PC-3 (cell line): ENCODE measurements around the gene ULK4. TPM values are rescaled to one million over a fixed set of nuclear protein-coding genes. Genes with fewer than 3 reads are reported as not detected.

Source experiments
- ATAC-seq: fragments of 200-7000 bp; cut with Tn5 transposase; 2 replicates; pipeline ENCODE4 v1.9.1; 2020; ENCODE audit warnings: mild to moderate bottlenecking, moderate library complexity
- BruUV-seq: library from RNA; stranded (reverse); fragments of 400-500 nt; replicated peaks from 2 replicates; lab custom pipeline; 2021; lab: Mats Ljungman, UMichigan
- CTCF ChIA-PET: fragments of 300-600 bp; sonication (Branson Sonifier 250); formaldehyde crosslinking; loops from one replicate; lab custom pipeline; 2022; ENCODE audit warnings: antibody characterized with exemption; lab: Charles Lee
- POLR2A ChIA-PET: fragments of 300-600 bp; sonication (Branson Sonifier 250); formaldehyde crosslinking; loops from one replicate; lab custom pipeline; 2022; ENCODE audit warnings: antibody characterized with exemption; ENCODE audit not compliant: unreplicated experiment; lab: Charles Lee
- DNase-seq: peaks from one replicate; pipeline ENCODE4 v3.0.0-alpha.2; 2015
- H2AFZ ChIP-seq: fragments of 300-600 bp; sonication (generic); 2 replicates; pipeline ENCODE4 v1.6.0; 2016; ENCODE audit warnings: antibody characterized with exemption, low read length
- H3F3A ChIP-seq: fragments of 300-600 bp; sonication (generic); one replicate; pipeline ENCODE4 v1.6.0; 2017; ENCODE audit warnings: antibody characterized with exemption, low read length, control low read depth, mild to moderate bottlenecking; ENCODE audit not compliant: unreplicated experiment
- H3K27ac ChIP-seq: fragments of 300-600 bp; sonication (generic); 2 replicates; pipeline ENCODE4 v1.5.1; 2016; ENCODE audit warnings: mild to moderate bottlenecking, low read length
- H3K27me3 ChIP-seq: fragments of 300-600 bp; sonication (generic); 2 replicates; pipeline ENCODE4 v1.6.1; 2016; ENCODE audit warnings: low read length, mixed read lengths
- H3K36me3 ChIP-seq: fragments of 300-600 bp; sonication (generic); 2 replicates; pipeline ENCODE4 v1.6.1; 2016; ENCODE audit warnings: low read depth, mixed run types, low read length, mixed read lengths
- H3K4me1 ChIP-seq: fragments of 300-600 bp; sonication (generic); 2 replicates; pipeline ENCODE4 v1.5.1; 2016; ENCODE audit warnings: low read length; ENCODE audit not compliant: insufficient read depth
- H3K4me2 ChIP-seq: fragments of 300-600 bp; sonication (generic); 2 replicates; pipeline ENCODE4 v1.6.0; 2016; ENCODE audit warnings: low read length
- H3K4me3 ChIP-seq: fragments of 300-600 bp; sonication (generic); 2 replicates; pipeline ENCODE4 v1.5.1; 2016; ENCODE audit warnings: mild to moderate bottlenecking, low read length, mixed read lengths
- H3K79me2 ChIP-seq: fragments of 300-600 bp; sonication (generic); 2 replicates; pipeline ENCODE4 v1.6.1; 2017; ENCODE audit warnings: low read length, mixed read lengths
- H3K9ac ChIP-seq: fragments of 300-600 bp; sonication (generic); 2 replicates; pipeline ENCODE4 v1.6.0; 2016; ENCODE audit warnings: mild to moderate bottlenecking, low read length
- H3K9me2 ChIP-seq: fragments of 300-600 bp; sonication (generic); replicated peaks from 2 replicates; pipeline ENCODE4 v1.6.1; 2016; ENCODE audit warnings: mixed run types, low read length, mixed read lengths
- H3K9me3 ChIP-seq: fragments of 300-600 bp; sonication (generic); 2 replicates; pipeline ENCODE4 v1.6.1; 2016; ENCODE audit warnings: low read length, mixed read lengths
- H4K20me1 ChIP-seq: fragments of 300-600 bp; sonication (generic); 2 replicates; pipeline ENCODE4 v1.6.1; 2016; ENCODE audit warnings: low read length, mixed read lengths
- EZH2 ChIP-seq: fragments of 300-600 bp; sonication (generic); IDR thresholded peaks from one replicate; pipeline ENCODE4 v1.6.1; 2017; ENCODE audit warnings: antibody characterized with exemption, mild to moderate bottlenecking, low read length; ENCODE audit not compliant: unreplicated experiment
- EZH2phosphoT487 ChIP-seq: fragments of 300-600 bp; sonication (generic); IDR thresholded peaks from 2 replicates; pipeline ENCODE4 v1.6.1; 2018; ENCODE audit warnings: mild to moderate bottlenecking, antibody characterized with exemption, low read length, borderline replicate concordance
- intact Hi-C: fragments of 100-400 bp; cut with micrococcal nuclease; formaldehyde crosslinking; loops from 2 replicates; pipeline ENCODE4 v1.9.0; 2023
- total RNA-seq: library from RNA; depleted of rRNA; stranded (reverse); fragments of >200 nt; gene quantifications from 2 replicates; pipeline ENCODE4 v1.2.3, GENCODE V29; 2014
- TF ChIP-seq, protein P1 (sequence below): fragments of 300-600 bp; sonication (generic); conservative IDR thresholded peaks from 2 replicates; pipeline ENCODE4 v1.5.1; 2017; ENCODE audit warnings: antibody characterized with exemption, low read depth, mild to moderate bottlenecking, low read length

The ULK4 gene
- total RNA-seq, 1 experiment from 2014 or later = 4.8 TPM

DNA sequence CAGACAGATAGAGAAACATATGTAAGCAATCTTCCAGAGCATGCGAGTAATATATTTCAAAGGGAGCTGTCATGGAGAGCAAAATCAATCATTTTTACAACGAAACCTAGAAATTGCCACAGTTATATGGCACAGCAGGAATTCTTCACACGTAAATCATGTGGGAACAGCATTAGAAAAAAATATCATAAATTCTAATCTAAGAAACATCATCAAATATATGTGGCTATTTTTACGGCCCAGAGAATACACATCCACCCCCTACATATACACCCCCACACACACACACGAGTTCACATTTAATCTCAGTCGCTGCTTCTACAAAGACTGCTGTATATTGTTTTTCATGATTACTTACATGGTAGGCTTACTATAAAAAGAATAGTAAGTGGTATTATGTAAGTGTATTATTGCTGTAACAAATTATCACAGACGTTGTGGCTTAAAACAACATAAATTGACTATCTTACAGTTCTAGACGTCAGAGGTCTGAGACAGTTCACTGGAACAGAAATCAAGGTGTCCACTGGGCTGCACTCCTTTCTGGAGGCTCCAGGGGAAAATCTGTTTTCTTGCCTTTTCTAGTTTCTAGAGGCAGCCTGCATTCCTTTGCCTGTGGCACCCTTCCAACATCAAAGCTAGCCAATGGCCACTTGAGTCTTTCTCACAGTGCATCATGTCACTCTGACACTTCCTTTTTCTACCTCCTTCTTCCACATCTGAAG lies 363.3 kb downstream of the ULK4 start:
- POLR2A ChIA-PET = no interaction called here
- Histone ChIP-seq H3K9me2 (no peaks in the 10 kb centered on the region), H3K4me2 (no peak overlapping the region), H4K20me1 (no peaks in the 10 kb centered on the region), H3F3A (no peaks in the 10 kb centered on the region), H3K4me3 (no peak overlapping the region), H3K9ac (no peak overlapping the region), H3K4me1 (no peaks in the 10 kb centered on the region), H3K36me3 (no peaks in the 10 kb centered on the region), H3K9me3 (no peaks in the 10 kb centered on the region), H3K27ac (no peak overlapping the region), H3K79me2 (no peaks in the 10 kb centered on the region), H2AFZ (no peak overlapping the region), H3K27me3 (no peaks in the 10 kb centered on the region)
- intact Hi-C loops = no loop called here
- TF ChIP-seq EZH2phosphoT487 (no peak), EZH2 (no peak)
- TF ChIP-seq, protein P1, sequence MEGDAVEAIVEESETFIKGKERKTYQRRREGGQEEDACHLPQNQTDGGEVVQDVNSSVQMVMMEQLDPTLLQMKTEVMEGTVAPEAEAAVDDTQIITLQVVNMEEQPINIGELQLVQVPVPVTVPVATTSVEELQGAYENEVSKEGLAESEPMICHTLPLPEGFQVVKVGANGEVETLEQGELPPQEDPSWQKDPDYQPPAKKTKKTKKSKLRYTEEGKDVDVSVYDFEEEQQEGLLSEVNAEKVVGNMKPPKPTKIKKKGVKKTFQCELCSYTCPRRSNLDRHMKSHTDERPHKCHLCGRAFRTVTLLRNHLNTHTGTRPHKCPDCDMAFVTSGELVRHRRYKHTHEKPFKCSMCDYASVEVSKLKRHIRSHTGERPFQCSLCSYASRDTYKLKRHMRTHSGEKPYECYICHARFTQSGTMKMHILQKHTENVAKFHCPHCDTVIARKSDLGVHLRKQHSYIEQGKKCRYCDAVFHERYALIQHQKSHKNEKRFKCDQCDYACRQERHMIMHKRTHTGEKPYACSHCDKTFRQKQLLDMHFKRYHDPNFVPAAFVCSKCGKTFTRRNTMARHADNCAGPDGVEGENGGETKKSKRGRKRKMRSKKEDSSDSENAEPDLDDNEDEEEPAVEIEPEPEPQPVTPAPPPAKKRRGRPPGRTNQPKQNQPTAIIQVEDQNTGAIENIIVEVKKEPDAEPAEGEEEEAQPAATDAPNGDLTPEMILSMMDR = no peak
- ATAC-seq = no peak
- DNase-seq = no peak
- no TSS peak for BruUV-seq
- CTCF ChIA-PET = no interaction called here

DNA sequence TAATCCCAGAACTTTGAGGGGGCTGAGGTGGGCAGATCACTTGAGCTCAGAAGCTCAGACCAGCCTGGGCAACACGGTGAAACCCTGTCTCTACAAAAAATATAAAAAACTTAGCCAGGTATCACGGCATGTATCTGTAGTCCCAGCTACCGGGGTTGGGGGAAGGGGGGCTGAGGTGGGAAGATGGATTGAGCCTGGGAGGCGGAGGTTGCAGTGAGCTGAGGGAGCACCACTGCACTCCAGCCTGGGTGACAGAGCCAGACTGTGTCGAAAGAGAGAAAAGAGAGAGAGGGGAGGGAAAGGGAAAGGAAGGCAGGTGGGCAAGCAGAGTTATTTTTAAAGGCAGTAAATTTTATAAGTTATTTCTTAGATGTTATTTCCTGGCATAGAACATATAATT lies 368.1 kb downstream of the ULK4 start:
- BruUV-seq = no TSS peak
- H3K9me2 ChIP-seq = no peaks in the 10 kb centered on the region
- no peak overlapping the region for H3K4me2 ChIP-seq
- no peaks in the 10 kb centered on the region for H3K27me3 ChIP-seq
- no peaks in the 10 kb centered on the region for H3F3A ChIP-seq
- POLR2A ChIA-PET = interaction anchor here (0.7 kb wide), 1 partner anchor 204 kb away, joined by 3 read pairs; no protein-coding TSS in a partner anchor
- ATAC-seq (no peak), DNase-seq (no peak)
- no peak overlapping the region for H3K4me3 ChIP-seq
- no peaks in the 10 kb centered on the region for H3K9me3 ChIP-seq
- no peak overlapping the region for H3K27ac ChIP-seq
- H2AFZ ChIP-seq = no peak overlapping the region
- H4K20me1 ChIP-seq = no peaks in the 10 kb centered on the region
- TF ChIP-seq EZH2phosphoT487 (no peak), EZH2 (no peak)
- TF ChIP-seq, protein P1 = no peak
- CTCF ChIA-PET = no interaction called here
- no peak overlapping the region for H3K9ac ChIP-seq
- no peaks in the 10 kb centered on the region for H3K79me2 ChIP-seq
- no peaks in the 10 kb centered on the region for H3K36me3 ChIP-seq
- intact Hi-C loops = no loop called here
- no peaks in the 10 kb centered on the region for H3K4me1 ChIP-seq

DNA sequence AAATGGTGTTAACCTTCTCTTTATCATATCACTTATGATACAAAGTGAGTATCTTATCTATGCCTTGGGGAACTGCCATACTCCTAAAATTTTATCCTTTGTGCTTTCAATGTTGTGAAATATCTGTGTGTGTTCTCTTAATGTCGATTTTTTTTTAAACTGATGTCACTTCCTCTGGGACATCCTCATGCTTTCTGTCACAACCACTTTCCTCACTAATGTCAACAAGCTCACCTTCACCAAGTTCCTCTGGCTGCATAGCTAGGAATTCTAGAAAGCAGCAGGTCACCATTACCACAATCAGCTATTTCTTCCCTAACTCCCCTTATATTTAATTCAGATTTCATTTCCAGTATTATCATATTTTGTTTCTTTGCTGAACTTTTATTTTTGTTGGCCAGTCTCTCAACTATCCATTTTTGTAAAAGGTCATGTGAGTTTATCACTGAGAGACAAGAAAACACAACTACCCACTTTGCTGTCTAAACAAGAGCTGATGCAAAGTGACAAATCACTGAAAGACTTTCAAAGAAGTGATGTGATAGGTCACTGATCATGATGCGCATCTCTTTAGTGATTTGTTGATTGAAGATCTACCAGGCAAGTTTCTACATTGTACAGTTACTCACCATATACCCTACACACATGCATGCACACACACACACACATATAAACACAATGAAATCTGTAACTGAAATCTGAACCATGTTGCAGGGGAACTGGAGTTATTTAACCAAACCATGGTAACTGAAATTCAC lies 369.0 kb downstream of the ULK4 start:
- no peak overlapping the region for H2AFZ ChIP-seq
- no peaks in the 10 kb centered on the region for H3K36me3 ChIP-seq
- H3K9me3 ChIP-seq = no peaks in the 10 kb centered on the region
- intact Hi-C loops = no loop called here
- BruUV-seq = no TSS peak
- H3K9ac ChIP-seq = no peak overlapping the region
- no peak overlapping the region for H3K4me2 ChIP-seq
- no peak overlapping the region for H3K4me3 ChIP-seq
- TF ChIP-seq EZH2phosphoT487 (no peak), EZH2 (no peak)
- TF ChIP-seq, protein P1 = no peak
- DNase-seq (no peak), ATAC-seq (no peak)
- ChIA-PET CTCF (no interaction called here), POLR2A (no interaction called here)
- no peaks in the 10 kb centered on the region for H4K20me1 ChIP-seq
- H3K27ac ChIP-seq = no peak overlapping the region
- no peaks in the 10 kb centered on the region for H3K9me2 ChIP-seq
- no peaks in the 10 kb centered on the region for H3K4me1 ChIP-seq
- no peaks in the 10 kb centered on the region for H3F3A ChIP-seq
- H3K27me3 ChIP-seq = no peaks in the 10 kb centered on the region
- no peaks in the 10 kb centered on the region for H3K79me2 ChIP-seq
